Natural killer cell treated with Interleukin-12 subunit alpha and Interleukin-12 subunit beta and Interleukin-15 and Interleukin-18, amount 100 ng/mL, for 72 hours (primary cell): Measurements from ENCODE around the gene PDGFD. TPM values are rescaled to one million over a fixed set of nuclear protein-coding genes. Genes with fewer than 3 reads are reported as not detected.

Source experiments
- total RNA-seq, 2 donors: library from RNA; stranded (reverse); gene quantifications; one replicate each; pipeline ENCODE4 v1.2.3, GENCODE V29; 2022

The PDGFD gene
- total RNA-seq, 2 donors from 2014 or later: 1.7 to 4.5 TPM

Other genes with a start within 250 kb of the PDGFD start
- not detected for gene DDI1, start 127.5 kb downstream of the PDGFD start, total RNA-seq